T-cell (primary cell): Measurements from ENCODE around the gene ANLN. TPM values are rescaled to one million over a fixed set of nuclear protein-coding genes. Genes with fewer than 3 reads are reported as not detected.
"Not testable (repeated sequence)": the region's sequence is repeated elsewhere in the genome, so short reads cannot be mapped to it uniquely, and the experiment has no call there.

Source experiments
- ATAC-seq, 4 experiments: fragments of 200-7000 bp in 3 of 4; fragments of 150-1000 bp in 1 of 4; cut with Tn5 transposase; replicated peaks in 1 of 4; 1 replicate in 3 of 4; 2 replicates in 1 of 4; pipeline ENCODE4 v1.10.0; 2021; ENCODE audit warnings: moderate library complexity in 3 of 4, mild to moderate bottlenecking in 2 of 4, moderate number of reproducible peaks in 1 of 4
- CTCF ChIA-PET, 2 donors: fragments of 300-600 bp; sonication (Branson Sonifier 250); formaldehyde crosslinking; loops; one replicate each; lab custom pipeline; 2022; ENCODE audit warnings: antibody characterized with exemption in 2 of 2; lab: Charles Lee
- POLR2A ChIA-PET, 2 donors: fragments of 300-600 bp; sonication (Branson Sonifier 250); formaldehyde crosslinking; loops; one replicate each; lab custom pipeline; 2022; ENCODE audit warnings: antibody characterized with exemption in 2 of 2; lab: Charles Lee
- DNase-seq, 35 experiments: peaks; one replicate each; pipeline versions ENCODE4 v3.0.0 to v3.0.0-alpha.2; 2013 to 2023
- H3K27ac ChIP-seq: one replicate; pipeline ENCODE4 v1.5.1; 2013; ENCODE audit warnings: low read length
- H3K27me3 ChIP-seq, 2 experiments: replicated peaks in 1 of 2; 1 replicate in 1 of 2; 2 replicates in 1 of 2; pipeline versions ENCODE4 v1.6.1 to v1.7.0; 2013; ENCODE audit warnings: low read length in 1 of 2, mixed read lengths in 1 of 2; ENCODE audit not compliant: control insufficient read depth in 2 of 2, insufficient read depth in 2 of 2; ENCODE audit errors: extremely low read depth in 1 of 2
- H3K36me3 ChIP-seq, 2 donors: 1 replicate in 1 of 2; 2 replicates in 1 of 2; pipeline versions ENCODE4 v1.6.1 to v1.7.0; 2013; ENCODE audit warnings: low read length in 1 of 2; ENCODE audit not compliant: control insufficient read depth in 2 of 2, insufficient read depth in 1 of 2; ENCODE audit errors: extremely low read depth in 1 of 2
- H3K4me1 ChIP-seq, 2 experiments: 1 replicate in 1 of 2; 2 replicates in 1 of 2; pipeline versions ENCODE4 v1.6.1 to v1.7.0; 2013; ENCODE audit warnings: low read length in 2 of 2, mixed read lengths in 1 of 2; ENCODE audit not compliant: insufficient read depth in 2 of 2, control insufficient read depth in 1 of 2; ENCODE audit errors: extremely low read depth in 1 of 2
- H3K4me3 ChIP-seq, 2 donors: 1 replicate in 1 of 2; 2 replicates in 1 of 2; pipeline versions ENCODE4 v1.5.1 to v1.7.0; 2013; ENCODE audit warnings: mild to moderate bottlenecking in 2 of 2, low read length in 1 of 2, moderate library complexity in 1 of 2; ENCODE audit not compliant: control insufficient read depth in 1 of 2; ENCODE audit errors: extremely low read depth in 1 of 2
- H3K9me3 ChIP-seq: 2 replicates; pipeline ENCODE4 v1.7.0; 2013
- H3K27ac Mint-ChIP-seq, 2 donors: one replicate each; pipeline ENCODE4 v1.8.0; 2020 to 2021; ENCODE audit warnings: mild to moderate bottlenecking in 2 of 2, mixed read lengths in 2 of 2
- H3K27me3 Mint-ChIP-seq, 2 donors: one replicate each; pipeline ENCODE4 v1.8.0; 2021 to 2022; ENCODE audit warnings: mixed read lengths in 2 of 2
- H3K36me3 Mint-ChIP-seq: one replicate; pipeline ENCODE4 v1.8.0; 2021; ENCODE audit warnings: mixed read lengths
- H3K4me1 Mint-ChIP-seq, 3 donors: one replicate each; pipeline ENCODE4 v1.8.0; 2020 to 2022; ENCODE audit warnings: mixed read lengths in 3 of 3, mild to moderate bottlenecking in 1 of 3
- H3K4me3 Mint-ChIP-seq, 3 donors: one replicate each; pipeline ENCODE4 v1.8.0; 2020 to 2022; ENCODE audit warnings: mild to moderate bottlenecking in 3 of 3, mixed read lengths in 3 of 3, moderate library complexity in 3 of 3
- H3K9me3 Mint-ChIP-seq, 3 donors: one replicate each; pipeline ENCODE4 v1.8.0; 2020 to 2022; ENCODE audit warnings: mixed read lengths in 3 of 3
- WGBS: methylation state at CpG from one replicate; pipeline ENCODE4 v1.1.5; 2013; ENCODE audit warnings: missing lambda C conversion rate; ENCODE audit not compliant: insufficient coverage; 5-methylcytosine and 5-hydroxymethylcytosine counted together
- total RNA-seq, 35 experiments: library from RNA in 6 of 35; stranded (reverse) in 6 of 35; fragments of 120-200 nt in 1 of 35; gene quantifications; one replicate each; pipeline versions ENCODE4 v1.2.1 to v1.2.4 and lab custom pipeline; 2013 to 2026

ANLN gene
- total RNA-seq, 5 donors from 2014 or later (not counting 1 experiment from before 2014, with no cell fraction given), result 0.69 to 1.5 (median 1.1) TPM

- H3K27me3 Mint-ChIP-seq, result peaks cover 0 to 10% of the 10 kb centered on the region in 2 donors
- no peak overlapping the region for H3K4me3 ChIP-seq
- no CpG with 5 or more reads among the region's 1 CpG for WGBS
- no peak overlapping the region for H3K27ac Mint-ChIP-seq
- POLR2A ChIA-PET, result no interaction called here
- H3K9me3 ChIP-seq, result no peaks in the 10 kb centered on the region
- peaks cover 0 to 8% (median 6%) of the 10 kb centered on the region in 3 donors for H3K4me1 Mint-ChIP-seq
- H3K36me3 Mint-ChIP-seq, result no peaks in the 10 kb centered on the region
- H3K27me3 ChIP-seq, result peaks cover 0 to 8% of the 10 kb centered on the region in 2 experiments
- H3K27ac ChIP-seq, result no peak overlapping the region
- no peak overlapping the region for H3K4me3 Mint-ChIP-seq
- no peak for ATAC-seq
- peaks cover 0 to 6% of the 10 kb centered on the region in 2 experiments for H3K4me1 ChIP-seq
- CTCF ChIA-PET, result no interaction called here
- H3K36me3 ChIP-seq, result no peaks in the 10 kb centered on the region
- H3K9me3 Mint-ChIP-seq, result no peaks in the 10 kb centered on the region
- no peak for DNase-seq
These were observed 20.5 kb upstream of the ANLN start for GRCh38 chr7:36369171-36369570.

- Histone ChIP-seq H3K27ac (no peak overlapping the region), H3K4me3 (no peak overlapping the region), H3K36me3 (no peaks in the 10 kb centered on the region), H3K9me3 (no peaks in the 10 kb centered on the region), H3K4me1 (peaks cover 0 to 6% of the 10 kb centered on the region in 2 experiments), H3K27me3 (peaks cover 0 to 8% of the 10 kb centered on the region in 2 experiments)
- Mint-ChIP-seq H3K4me1 (peaks cover 0 to 8% (median 6%) of the 10 kb centered on the region in 3 donors), H3K9me3 (no peaks in the 10 kb centered on the region), H3K27ac (no peak overlapping the region), H3K27me3 (peaks cover 0 to 10% of the 10 kb centered on the region in 2 donors), H3K4me3 (no peak overlapping the region), H3K36me3 (no peaks in the 10 kb centered on the region)
- POLR2A ChIA-PET, result no interaction called here
- WGBS, result no CpG with 5 or more reads among the region's 2 CpGs
- no peak for ATAC-seq
- CTCF ChIA-PET, result no interaction called here
- DNase-seq, result no peak
These were observed 19.6 kb upstream of the ANLN start for GRCh38 chr7:36370046-36370445.

GRCh38 chr7:36372156-36372555 lies 17.5 kb upstream of the ANLN start:
- Histone ChIP-seq H3K27ac (no peak overlapping the region), H3K9me3 (no peaks in the 10 kb centered on the region), H3K4me3 (no peak overlapping the region), H3K4me1 (peaks cover 0 to 6% of the 10 kb centered on the region in 2 experiments), H3K27me3 (peaks cover 0 to 6% of the 10 kb centered on the region in 2 experiments), H3K36me3 (no peaks in the 10 kb centered on the region)
- WGBS, result 67% methylated on average over 1 of the region's 4 CpGs
- Mint-ChIP-seq H3K4me1 (peaks cover 0 to 6% (median 4%) of the 10 kb centered on the region in 3 donors), H3K27ac (no peak overlapping the region), H3K36me3 (no peaks in the 10 kb centered on the region), H3K4me3 (no peak overlapping the region), H3K9me3 (no peaks in the 10 kb centered on the region), H3K27me3 (peaks cover 0 to 13% of the 10 kb centered on the region in 2 donors)
- ChIA-PET POLR2A (interaction anchor here in 1 of 2 donors (0.7 kb wide), 1 partner anchor 1134 kb away, joined by 9 read pairs; no protein-coding TSS in a partner anchor), CTCF (no interaction called here)
- DNase-seq (no peak), ATAC-seq (no peak)

- H3K4me3 Mint-ChIP-seq, result peak overlapping the region in 1 of 3 donors; percentile 74
- H3K36me3 ChIP-seq, H3K27me3 ChIP-seq, POLR2A ChIA-PET, H3K36me3 Mint-ChIP-seq, H3K27me3 Mint-ChIP-seq, H3K4me3 ChIP-seq, H3K9me3 ChIP-seq: not testable (repeated sequence)
- peaks cover 17 to 33% (median 28%) of the 10 kb centered on the region in 3 donors for H3K4me1 Mint-ChIP-seq
- H3K27ac ChIP-seq, result peak overlapping the region; percentile 29
- peak; percentile 35 to 61 (median 52) for ATAC-seq
- peaks cover 0 to 13% of the 10 kb centered on the region in 2 experiments for H3K4me1 ChIP-seq
- 51% methylated on average over 4 of the region's 7 CpGs for WGBS
- H3K27ac Mint-ChIP-seq, result peak overlapping the region; percentile 61 to 81
- peak in 24 of 35 experiments; percentile 3 to 46 (median 20) for DNase-seq
- peaks cover 5 to 16% (median 10%) of the 10 kb centered on the region in 3 donors for H3K9me3 Mint-ChIP-seq
- CTCF ChIA-PET, result interaction anchor here (0.7 to 1.0 kb wide), 2 partner anchors 11 to 13 kb away, joined by 4 read pairs; a partner anchor contains a TSS
These were observed 11.1 kb upstream of the ANLN start for GRCh38 chr7:36378555-36378954.

- Mint-ChIP-seq H3K27ac (no peak overlapping the region), H3K4me1 (peaks cover 17 to 33% (median 28%) of the 10 kb centered on the region in 3 donors), H3K9me3 (peaks cover 5 to 16% (median 10%) of the 10 kb centered on the region in 3 donors), H3K27me3 (peaks cover 0 to 9% of the 10 kb centered on the region in 2 donors), H3K4me3 (no peak overlapping the region), H3K36me3 (peaks cover 5% of the 10 kb centered on the region)
- H3K36me3 ChIP-seq, result no peaks in the 10 kb centered on the region
- ChIA-PET POLR2A (no interaction called here), CTCF (no interaction called here)
- H3K4me3 ChIP-seq, result no peak overlapping the region
- no peak overlapping the region for H3K27ac ChIP-seq
- H3K4me1 ChIP-seq, result peaks cover 0 to 13% of the 10 kb centered on the region in 2 experiments
- WGBS, result 87% methylated on average over 2 of the region's 2 CpGs
- ATAC-seq (no peak), DNase-seq (no peak)
- no peaks in the 10 kb centered on the region for H3K9me3 ChIP-seq
- peaks cover 0 to 5% of the 10 kb centered on the region in 2 experiments for H3K27me3 ChIP-seq
These were observed 9.7 kb upstream of the ANLN start for GRCh38 chr7:36379831-36380504.

GRCh38 chr7:36381056-36381455 lies 8.6 kb upstream of the ANLN start:
- ATAC-seq (no peak), DNase-seq (no peak)
- no peak overlapping the region for H3K4me3 ChIP-seq
- no peaks in the 10 kb centered on the region for H3K9me3 ChIP-seq
- Mint-ChIP-seq H3K36me3 (peaks cover 5% of the 10 kb centered on the region), H3K27ac (no peak overlapping the region), H3K4me3 (no peak overlapping the region), H3K9me3 (peaks cover 5 to 16% (median 10%) of the 10 kb centered on the region in 3 donors), H3K4me1 (peaks cover 17 to 33% (median 28%) of the 10 kb centered on the region in 3 donors), H3K27me3 (peaks cover 0 to 6% of the 10 kb centered on the region in 2 donors)
- ChIA-PET CTCF (interaction anchor here in 1 of 2 donors (0.6 kb wide), 1 partner anchor 63 kb away, joined by 3 read pairs; no protein-coding TSS in a partner anchor), POLR2A (interaction anchor here in 1 of 2 donors (0.6 kb wide), 1 partner anchor 377 kb away, joined by 3 read pairs; no protein-coding TSS in a partner anchor)
- H3K27ac ChIP-seq, result no peak overlapping the region
- 100% methylated on average over 1 of the region's 2 CpGs for WGBS
- peaks cover 0 to 13% of the 10 kb centered on the region in 2 experiments for H3K4me1 ChIP-seq
- H3K27me3 ChIP-seq, result peaks cover 0 to 5% of the 10 kb centered on the region in 2 experiments
- no peaks in the 10 kb centered on the region for H3K36me3 ChIP-seq
